Body of pancreas (tissue), 4 donors: ENCODE data around the gene PARP11. TPM values are rescaled to one million over a fixed set of nuclear protein-coding genes. Genes with fewer than 3 reads are reported as not detected.

Source experiments
- ATAC-seq: fragments of 150-250 bp; one replicate; pipeline ENCODE4 v1.9.1; 2016
- DNase-seq, 4 donors: peaks; one replicate each; pipeline ENCODE4 v3.0.0-alpha.2; 2019
- H3K27ac ChIP-seq, 4 donors: fragments of 200-600 bp; sonication (generic); 1 replicate in 3 of 4; 2 replicates in 1 of 4; pipeline versions ENCODE4 v1.5.1 to v1.6.1; 2016 to 2019; ENCODE audit warnings: mild to moderate bottlenecking in 1 of 4, mixed read lengths in 1 of 4, moderate library complexity in 1 of 4
- H3K27me3 ChIP-seq, 2 donors: fragments of 200-600 bp; sonication (generic); one replicate each; pipeline ENCODE4 v1.6.0; 2016; ENCODE audit warnings: mild to moderate bottlenecking in 1 of 2
- H3K36me3 ChIP-seq, 2 donors: fragments of 200-600 bp; sonication (generic); replicated peaks in 1 of 2; 2 replicates each; pipeline ENCODE4 v1.5.1; 2016; ENCODE audit warnings: low read depth in 2 of 2; ENCODE audit not compliant: insufficient read depth in 1 of 2
- H3K4me1 ChIP-seq: fragments of 200-600 bp; sonication (generic); one replicate; pipeline ENCODE4 v1.6.0; 2016
- H3K4me3 ChIP-seq, 2 donors: fragments of 200-600 bp; sonication (generic); 1 replicate in 1 of 2; 2 replicates in 1 of 2; pipeline ENCODE4 v1.5.1; 2016 to 2019
- H3K9me3 ChIP-seq, 3 donors: fragments of 200-600 bp; sonication (generic); 1 replicate in 2 of 3; 2 replicates in 1 of 3; pipeline ENCODE4 v1.5.1; 2016
- CTCF ChIP-seq, 7 experiments: fragments of 450-650 bp in 4 of 7; fragments of 200-600 bp in 3 of 7; sonication (generic) in 3 of 7; IDR thresholded peaks; one replicate each; pipeline ENCODE4 v1.5.1; 2016 to 2019; ENCODE audit warnings: antibody characterized with exemption in 7 of 7
- POLR2A ChIP-seq, 3 donors: fragments of 450-650 bp; IDR thresholded peaks; one replicate each; pipeline ENCODE4 v1.6.1; 2016; ENCODE audit warnings: antibody characterized with exemption in 3 of 3, mild to moderate bottlenecking in 2 of 3
- whole genome bisulfite sequencing, 2 donors: methylation state at CpG; one replicate each; pipeline ENCODE4 v1.1.5; 2017; 5-methylcytosine and 5-hydroxymethylcytosine counted together
- intact Hi-C: fragments of 100-400 bp; cut with DNase I; formaldehyde crosslinking; loops from one replicate; pipeline ENCODE4 v1.15.1; 2023
- total RNA-seq, 2 donors: library from RNA; depleted of rRNA; stranded (reverse); fragments of >200 nt; gene quantifications; one replicate each; pipeline ENCODE4 v1.1.0, GENCODE V29; 2016

PARP11 gene
- total RNA-seq, result 1 to 10 TPM; 2.3 to 3.3 TPM

- TF ChIP-seq CTCF (IDR thresholded peaks at IDR 0.05), result no peak
- peak in 2 of 3 donors; percentile 67 to 68 for TF ChIP-seq POLR2A (IDR thresholded peaks at IDR 0.05)
- Histone ChIP-seq H3K27ac (peak within 1 kb of the TSS; percentile 46 to 94 (median 84)), H3K27me3 (no peaks in the 10 kb centered on the region), H3K9me3 (no peaks in the 10 kb centered on the region), H3K4me1 (peaks cover 20% of the 10 kb centered on the region), H3K36me3 (no peaks in the 10 kb centered on the region), H3K4me3 (peak within 1 kb of the TSS; percentile 35 to 66)
- WGBS, 2 donors, result 0% methylated on average over 37 to 54 of the region's 55 CpGs
- intact Hi-C loops, result no loop called here
- ATAC-seq (peak; percentile 99), DNase-seq (peak; percentile 95 to 98 (median 96))
Measured at GRCh38 chr12:3872800-3873636, at the start of gene PARP11. PARP11 (minus strand) TSS chr12:3873399; CDS start chr12:3873229, 170 bp downstream.

GRCh38 chr12:3922033-3922432, 48.8 kb upstream of the PARP11 start:
- H3K9me3 ChIP-seq, result no peaks in the 10 kb centered on the region
- H3K4me1 ChIP-seq, result no peaks in the 10 kb centered on the region
- WGBS, 2 donors, result 48 to 53% methylated on average over 6 of the region's 6 CpGs
- H3K27ac ChIP-seq, result no peak overlapping the region
- no peaks in the 10 kb centered on the region for H3K36me3 ChIP-seq
- no peak for TF ChIP-seq POLR2A (IDR thresholded peaks at IDR 0.05)
- TF ChIP-seq CTCF (IDR thresholded peaks at IDR 0.05), result no peak
- DNase-seq (no peak), ATAC-seq (no peak)
- intact Hi-C loops, result no loop called here
- H3K4me3 ChIP-seq, result no peak overlapping the region
- peaks cover 0 to 10% of the 10 kb centered on the region in 2 donors for H3K27me3 ChIP-seq

- no peaks in the 10 kb centered on the region for H3K36me3 ChIP-seq
- no peak overlapping the region for H3K4me3 ChIP-seq
- ATAC-seq (no peak), DNase-seq (no peak)
- H3K27ac ChIP-seq, result no peak overlapping the region
- H3K27me3 ChIP-seq, result peaks cover 0 to 10% of the 10 kb centered on the region in 2 donors
- H3K9me3 ChIP-seq, result no peaks in the 10 kb centered on the region
- WGBS, 2 donors, result 61 to 67% methylated on average over 3 of the region's 3 CpGs
- H3K4me1 ChIP-seq, result no peaks in the 10 kb centered on the region
- intact Hi-C loops, result no loop called here
- TF ChIP-seq POLR2A (IDR thresholded peaks at IDR 0.05) (no peak), CTCF (IDR thresholded peaks at IDR 0.05) (no peak)
Measured at GRCh38 chr12:3921526-3921925, 48.3 kb upstream of the PARP11 start.

GRCh38 chr12:3921151-3921471, 47.9 kb upstream of the PARP11 start:
- WGBS, 2 donors, result 54% methylated on average over 7 of the region's 7 CpGs
- ATAC-seq (no peak), DNase-seq (no peak)
- Histone ChIP-seq H3K4me1 (no peaks in the 10 kb centered on the region), H3K27ac (no peak overlapping the region), H3K4me3 (no peak overlapping the region), H3K27me3 (peaks cover 0 to 10% of the 10 kb centered on the region in 2 donors), H3K36me3 (no peaks in the 10 kb centered on the region), H3K9me3 (no peaks in the 10 kb centered on the region)
- intact Hi-C loops, result no loop called here
- TF ChIP-seq CTCF (IDR thresholded peaks at IDR 0.05), result no peak
- no peak for TF ChIP-seq POLR2A (IDR thresholded peaks at IDR 0.05)
